ENCODE data around the gene FOXC1.

DNA sequence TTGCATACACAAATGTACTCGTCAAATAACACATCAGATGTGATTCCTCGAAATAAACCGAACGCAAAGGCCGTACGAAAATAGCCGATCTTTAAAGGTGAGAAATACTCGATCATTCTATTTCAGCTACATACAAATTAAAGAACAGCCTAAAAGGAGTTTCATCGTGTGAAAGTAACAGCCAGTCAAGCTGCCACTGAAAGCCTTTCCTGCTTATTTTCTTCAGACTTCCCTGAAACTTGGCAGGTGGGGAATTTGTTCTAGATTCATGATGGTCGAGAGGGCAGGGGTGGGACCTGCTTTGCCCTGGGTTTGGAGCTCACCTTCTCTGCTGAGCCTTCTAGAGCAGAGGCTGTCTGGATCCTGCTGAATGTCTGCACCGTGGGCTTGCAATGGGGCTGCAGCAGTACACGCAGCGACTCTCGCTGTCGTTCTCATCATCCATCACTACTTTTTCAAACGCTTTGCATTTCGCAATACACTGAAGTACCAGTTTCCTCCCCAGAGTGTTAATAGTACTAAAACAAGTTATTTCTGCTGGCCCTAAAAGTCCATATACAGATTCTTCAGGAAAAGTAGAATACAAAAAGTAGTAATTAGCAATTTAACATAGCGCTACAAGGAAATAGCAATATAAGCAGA, 16.2 kb downstream of the FOXC1 start:
- no peak for TF ChIP-seq JUND (IDR thresholded peaks at IDR 0.05)
- TF ChIP-seq, protein P1, sequence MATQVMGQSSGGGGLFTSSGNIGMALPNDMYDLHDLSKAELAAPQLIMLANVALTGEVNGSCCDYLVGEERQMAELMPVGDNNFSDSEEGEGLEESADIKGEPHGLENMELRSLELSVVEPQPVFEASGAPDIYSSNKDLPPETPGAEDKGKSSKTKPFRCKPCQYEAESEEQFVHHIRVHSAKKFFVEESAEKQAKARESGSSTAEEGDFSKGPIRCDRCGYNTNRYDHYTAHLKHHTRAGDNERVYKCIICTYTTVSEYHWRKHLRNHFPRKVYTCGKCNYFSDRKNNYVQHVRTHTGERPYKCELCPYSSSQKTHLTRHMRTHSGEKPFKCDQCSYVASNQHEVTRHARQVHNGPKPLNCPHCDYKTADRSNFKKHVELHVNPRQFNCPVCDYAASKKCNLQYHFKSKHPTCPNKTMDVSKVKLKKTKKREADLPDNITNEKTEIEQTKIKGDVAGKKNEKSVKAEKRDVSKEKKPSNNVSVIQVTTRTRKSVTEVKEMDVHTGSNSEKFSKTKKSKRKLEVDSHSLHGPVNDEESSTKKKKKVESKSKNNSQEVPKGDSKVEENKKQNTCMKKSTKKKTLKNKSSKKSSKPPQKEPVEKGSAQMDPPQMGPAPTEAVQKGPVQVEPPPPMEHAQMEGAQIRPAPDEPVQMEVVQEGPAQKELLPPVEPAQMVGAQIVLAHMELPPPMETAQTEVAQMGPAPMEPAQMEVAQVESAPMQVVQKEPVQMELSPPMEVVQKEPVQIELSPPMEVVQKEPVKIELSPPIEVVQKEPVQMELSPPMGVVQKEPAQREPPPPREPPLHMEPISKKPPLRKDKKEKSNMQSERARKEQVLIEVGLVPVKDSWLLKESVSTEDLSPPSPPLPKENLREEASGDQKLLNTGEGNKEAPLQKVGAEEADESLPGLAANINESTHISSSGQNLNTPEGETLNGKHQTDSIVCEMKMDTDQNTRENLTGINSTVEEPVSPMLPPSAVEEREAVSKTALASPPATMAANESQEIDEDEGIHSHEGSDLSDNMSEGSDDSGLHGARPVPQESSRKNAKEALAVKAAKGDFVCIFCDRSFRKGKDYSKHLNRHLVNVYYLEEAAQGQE (IDR thresholded peaks at IDR 0.05; ENCODE audit: low read depth), result no peak
- no peak for TF ChIP-seq EZH2 (IDR thresholded peaks at IDR 0.05)
- TF ChIP-seq, protein P2, sequence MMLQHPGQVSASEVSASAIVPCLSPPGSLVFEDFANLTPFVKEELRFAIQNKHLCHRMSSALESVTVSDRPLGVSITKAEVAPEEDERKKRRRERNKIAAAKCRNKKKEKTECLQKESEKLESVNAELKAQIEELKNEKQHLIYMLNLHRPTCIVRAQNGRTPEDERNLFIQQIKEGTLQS (IDR thresholded peaks at IDR 0.05), result no peak
- TF ChIP-seq, protein P3, sequence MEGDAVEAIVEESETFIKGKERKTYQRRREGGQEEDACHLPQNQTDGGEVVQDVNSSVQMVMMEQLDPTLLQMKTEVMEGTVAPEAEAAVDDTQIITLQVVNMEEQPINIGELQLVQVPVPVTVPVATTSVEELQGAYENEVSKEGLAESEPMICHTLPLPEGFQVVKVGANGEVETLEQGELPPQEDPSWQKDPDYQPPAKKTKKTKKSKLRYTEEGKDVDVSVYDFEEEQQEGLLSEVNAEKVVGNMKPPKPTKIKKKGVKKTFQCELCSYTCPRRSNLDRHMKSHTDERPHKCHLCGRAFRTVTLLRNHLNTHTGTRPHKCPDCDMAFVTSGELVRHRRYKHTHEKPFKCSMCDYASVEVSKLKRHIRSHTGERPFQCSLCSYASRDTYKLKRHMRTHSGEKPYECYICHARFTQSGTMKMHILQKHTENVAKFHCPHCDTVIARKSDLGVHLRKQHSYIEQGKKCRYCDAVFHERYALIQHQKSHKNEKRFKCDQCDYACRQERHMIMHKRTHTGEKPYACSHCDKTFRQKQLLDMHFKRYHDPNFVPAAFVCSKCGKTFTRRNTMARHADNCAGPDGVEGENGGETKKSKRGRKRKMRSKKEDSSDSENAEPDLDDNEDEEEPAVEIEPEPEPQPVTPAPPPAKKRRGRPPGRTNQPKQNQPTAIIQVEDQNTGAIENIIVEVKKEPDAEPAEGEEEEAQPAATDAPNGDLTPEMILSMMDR (IDR thresholded peaks at IDR 0.05 in 2 of 3, conservative IDR thresholded peaks at IDR 0.05 in 1 of 3; ENCODE audit: borderline replicate concordance in 1 of 3, insufficient read depth in 1 of 3, low read depth in 2 of 3, low read length in 2 of 3), result no peak
- TF ChIP-seq, protein P4, sequence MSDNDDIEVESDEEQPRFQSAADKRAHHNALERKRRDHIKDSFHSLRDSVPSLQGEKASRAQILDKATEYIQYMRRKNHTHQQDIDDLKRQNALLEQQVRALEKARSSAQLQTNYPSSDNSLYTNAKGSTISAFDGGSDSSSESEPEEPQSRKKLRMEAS (IDR thresholded peaks at IDR 0.05), result no peak

All from HCT116 (cell line).